Measurements from ENCODE around the gene INSR. TPM values are rescaled to one million over a fixed set of nuclear protein-coding genes. Genes with fewer than 3 reads are reported as not detected.
"Not testable (repeated sequence)": the region's sequence is repeated elsewhere in the genome, so short reads cannot be mapped to it uniquely, and the experiment has no call there.

INSR gene
- total and polyA plus RNA-seq, 7 donors: 3.0 to 83.1 (median 67.1) TPM

DNA sequence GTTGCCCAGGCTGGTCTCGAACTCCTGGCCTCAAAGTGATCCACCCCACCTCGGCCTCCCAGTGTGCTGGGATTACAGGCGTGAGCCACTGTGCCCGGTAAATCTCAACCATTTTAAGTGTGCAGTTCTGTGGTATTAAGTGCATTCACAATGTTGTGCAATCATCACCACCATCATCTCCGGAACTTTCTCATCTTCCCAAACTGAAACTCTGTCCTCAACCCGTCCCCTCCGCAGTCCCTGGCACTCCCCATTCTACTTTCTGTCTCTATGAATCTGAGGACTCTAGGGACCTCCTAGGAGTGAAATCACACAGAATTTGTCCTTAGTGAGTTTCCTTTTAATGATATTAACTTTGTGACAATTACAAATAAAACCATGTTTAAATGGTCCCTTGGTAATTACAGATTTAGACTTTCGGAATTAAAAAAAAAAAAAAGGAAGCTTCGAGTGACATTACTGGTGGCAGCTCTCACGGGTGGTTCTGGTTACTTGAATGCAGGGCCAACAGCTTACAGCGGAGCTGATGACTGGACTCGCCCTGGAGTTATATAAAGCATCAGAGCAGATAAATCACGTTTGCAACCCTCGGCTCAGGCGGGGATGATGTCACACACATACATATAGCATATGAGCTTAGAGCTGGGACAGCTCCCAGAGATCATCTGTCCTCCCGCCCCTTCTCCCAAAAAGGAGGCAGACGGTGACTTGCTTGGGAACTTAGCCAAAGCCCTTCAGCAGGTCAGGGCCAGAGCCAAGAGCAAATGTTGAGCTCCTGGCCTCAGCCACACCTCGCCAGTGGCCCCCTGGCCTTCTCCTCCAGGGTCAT, 134.9 kb downstream of the INSR start:
- intact Hi-C loops (cut with DNase I): loop anchor here (2.0 to 5.0 kb wide), 3 partner anchors 37 to 198 kb away; partner anchors contain the start of gene INSR
- WGBS, 2 donors: 78 to 80% methylated on average over 18 of the region's 18 CpGs
- peak overlapping the region; percentile 76 to 89 (median 82) for H3K27ac ChIP-seq
- H3K9me3 ChIP-seq: no peaks in the 10 kb centered on the region
- H3K36me3 ChIP-seq: peaks cover 6 to 38% (median 19%) of the 10 kb centered on the region in 4 donors
- no peak overlapping the region for H3K4me3 ChIP-seq
- TF ChIP-seq EP300 (IDR thresholded peaks at IDR 0.05) (peak in 3 of 4 donors; percentile 3 to 94 (median 56)), POLR2AphosphoS5 (IDR thresholded peaks at IDR 0.05) (peak; percentile 57 to 81 (median 70)), POLR2A (IDR thresholded peaks at IDR 0.05) (no peak)
- peak; percentile 96 for DNase-seq
- no peaks in the 10 kb centered on the region for H3K27me3 ChIP-seq
- peaks cover 0 to 28% (median 16%) of the 10 kb centered on the region in 4 donors for H3K4me1 ChIP-seq

DNA sequence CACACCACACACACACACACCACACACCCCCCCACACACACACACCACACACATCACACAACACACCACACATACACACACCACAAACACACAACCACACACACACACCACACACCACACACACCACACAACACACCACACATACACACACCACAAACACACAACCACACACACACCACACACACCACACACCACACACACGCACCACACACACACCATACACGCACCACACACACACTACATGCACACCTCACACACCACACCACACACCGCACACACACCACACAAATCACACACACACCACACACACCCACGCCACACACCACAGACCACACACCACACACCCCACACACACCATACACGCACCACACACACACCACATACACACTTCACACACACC, 141.2 kb downstream of the INSR start:
- peak; percentile 22 for DNase-seq
- TF ChIP-seq EP300 (IDR thresholded peaks at IDR 0.05): no peak
- TF ChIP-seq POLR2A (IDR thresholded peaks at IDR 0.05): no peak
- TF ChIP-seq, protein P1, sequence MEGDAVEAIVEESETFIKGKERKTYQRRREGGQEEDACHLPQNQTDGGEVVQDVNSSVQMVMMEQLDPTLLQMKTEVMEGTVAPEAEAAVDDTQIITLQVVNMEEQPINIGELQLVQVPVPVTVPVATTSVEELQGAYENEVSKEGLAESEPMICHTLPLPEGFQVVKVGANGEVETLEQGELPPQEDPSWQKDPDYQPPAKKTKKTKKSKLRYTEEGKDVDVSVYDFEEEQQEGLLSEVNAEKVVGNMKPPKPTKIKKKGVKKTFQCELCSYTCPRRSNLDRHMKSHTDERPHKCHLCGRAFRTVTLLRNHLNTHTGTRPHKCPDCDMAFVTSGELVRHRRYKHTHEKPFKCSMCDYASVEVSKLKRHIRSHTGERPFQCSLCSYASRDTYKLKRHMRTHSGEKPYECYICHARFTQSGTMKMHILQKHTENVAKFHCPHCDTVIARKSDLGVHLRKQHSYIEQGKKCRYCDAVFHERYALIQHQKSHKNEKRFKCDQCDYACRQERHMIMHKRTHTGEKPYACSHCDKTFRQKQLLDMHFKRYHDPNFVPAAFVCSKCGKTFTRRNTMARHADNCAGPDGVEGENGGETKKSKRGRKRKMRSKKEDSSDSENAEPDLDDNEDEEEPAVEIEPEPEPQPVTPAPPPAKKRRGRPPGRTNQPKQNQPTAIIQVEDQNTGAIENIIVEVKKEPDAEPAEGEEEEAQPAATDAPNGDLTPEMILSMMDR (IDR thresholded peaks at IDR 0.05): no peak
- TF ChIP-seq POLR2AphosphoS5 (IDR thresholded peaks at IDR 0.05): no peak
- H3K4me3 ChIP-seq: no peak overlapping the region
- no peaks in the 10 kb centered on the region for H3K9me3 ChIP-seq
- intact Hi-C loops (cut with DNase I): no loop called here
- no peaks in the 10 kb centered on the region for H3K27me3 ChIP-seq
- H3K4me1 ChIP-seq: peaks cover 0 to 9% (median 4%) of the 10 kb centered on the region in 4 donors
- H3K27ac ChIP-seq: no peak overlapping the region
- peaks cover 5 to 41% (median 9%) of the 10 kb centered on the region in 4 donors for H3K36me3 ChIP-seq
- 80 to 82% methylated on average over 5 of the region's 5 CpGs for WGBS, 2 donors

DNA sequence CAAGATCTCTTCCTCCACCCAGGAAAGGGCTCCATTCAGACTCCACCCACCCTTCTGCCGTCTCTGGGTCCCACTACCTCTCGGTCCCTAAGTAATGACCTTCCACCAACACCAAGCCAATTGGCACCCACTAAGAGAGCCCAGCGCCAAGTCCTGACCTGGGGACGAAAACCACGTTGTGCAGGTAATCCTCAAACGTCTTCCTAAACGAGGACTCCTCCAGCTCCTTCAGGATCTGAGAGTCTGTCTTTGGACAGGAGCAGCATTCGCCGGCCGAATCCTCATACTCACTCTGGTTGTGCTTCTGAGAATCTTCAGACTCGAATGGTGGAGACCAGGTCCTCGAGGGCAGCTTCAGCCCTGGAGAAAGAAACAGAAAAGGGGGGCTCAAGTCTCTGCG, 141.6 kb downstream of the INSR start:
- H3K4me3 ChIP-seq: no peak overlapping the region
- WGBS, 2 donors: 71 to 84% methylated on average over 13 of the region's 13 CpGs
- DNase-seq: peak; percentile 48
- peaks cover 0 to 8% (median 2%) of the 10 kb centered on the region in 4 donors for H3K4me1 ChIP-seq
- no peaks in the 10 kb centered on the region for H3K27me3 ChIP-seq
- no peaks in the 10 kb centered on the region for H3K9me3 ChIP-seq
- no peak for TF ChIP-seq POLR2A (IDR thresholded peaks at IDR 0.05)
- TF ChIP-seq POLR2AphosphoS5 (IDR thresholded peaks at IDR 0.05): no peak
- no peak for TF ChIP-seq EP300 (IDR thresholded peaks at IDR 0.05)
- TF ChIP-seq, protein P1 (IDR thresholded peaks at IDR 0.05): no peak
- H3K36me3 ChIP-seq: peaks cover 5 to 43% (median 9%) of the 10 kb centered on the region in 4 donors
- no peak overlapping the region for H3K27ac ChIP-seq
- intact Hi-C loops (cut with DNase I): no loop called here

DNA sequence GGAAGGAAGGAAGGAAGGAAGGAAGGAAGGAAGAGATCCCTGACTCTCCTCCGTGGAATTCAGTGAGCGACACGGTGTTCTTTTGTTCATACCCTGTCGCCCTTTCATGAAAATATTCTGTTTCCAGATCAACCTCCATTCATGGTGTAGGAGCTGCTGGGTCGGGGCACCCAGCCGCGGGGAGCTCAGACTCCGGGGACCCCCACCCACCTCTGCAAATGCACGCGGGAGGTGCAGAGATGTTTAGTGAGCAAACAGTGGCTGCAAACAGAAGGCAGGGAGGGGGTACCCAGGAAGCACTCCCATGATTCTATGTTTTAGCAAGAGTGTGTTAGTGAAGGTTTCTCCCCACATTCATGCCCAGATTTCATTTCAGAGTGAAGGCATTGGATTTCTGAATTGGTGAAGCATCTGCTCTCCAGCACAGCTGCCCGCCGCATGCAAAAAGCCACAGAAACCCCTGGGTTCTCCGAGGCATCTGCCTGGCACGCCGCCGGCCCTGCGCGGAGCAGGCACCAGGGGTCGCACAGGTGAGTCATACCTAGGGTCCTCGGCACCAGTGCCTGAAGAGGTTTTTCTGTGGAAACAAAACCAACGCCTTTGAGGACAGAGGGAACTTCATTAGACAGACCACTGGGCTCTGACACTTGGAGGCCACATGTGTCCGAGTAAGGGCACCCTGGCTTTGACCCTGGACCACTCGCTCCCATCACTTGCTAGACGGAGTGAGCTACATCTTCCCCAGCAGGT, 144.1 kb downstream of the INSR start:
- H3K27me3 ChIP-seq: no peaks in the 10 kb centered on the region
- H3K9me3 ChIP-seq: no peaks in the 10 kb centered on the region
- no peaks in the 10 kb centered on the region for H3K4me1 ChIP-seq
- 84 to 87% methylated on average over 24 of the region's 24 CpGs for WGBS, 2 donors
- no peak for TF ChIP-seq POLR2A (IDR thresholded peaks at IDR 0.05)
- no peak overlapping the region for H3K27ac ChIP-seq
- H3K4me3 ChIP-seq: no peak overlapping the region
- peaks cover 5 to 40% (median 9%) of the 10 kb centered on the region in 4 donors for H3K36me3 ChIP-seq
- intact Hi-C loops (cut with DNase I): loop anchor here (1.0 to 5.0 kb wide), 3 partner anchors 48 to 191 kb away; partner anchors contain the start of gene INSR
- DNase-seq: peak; percentile 62

DNA sequence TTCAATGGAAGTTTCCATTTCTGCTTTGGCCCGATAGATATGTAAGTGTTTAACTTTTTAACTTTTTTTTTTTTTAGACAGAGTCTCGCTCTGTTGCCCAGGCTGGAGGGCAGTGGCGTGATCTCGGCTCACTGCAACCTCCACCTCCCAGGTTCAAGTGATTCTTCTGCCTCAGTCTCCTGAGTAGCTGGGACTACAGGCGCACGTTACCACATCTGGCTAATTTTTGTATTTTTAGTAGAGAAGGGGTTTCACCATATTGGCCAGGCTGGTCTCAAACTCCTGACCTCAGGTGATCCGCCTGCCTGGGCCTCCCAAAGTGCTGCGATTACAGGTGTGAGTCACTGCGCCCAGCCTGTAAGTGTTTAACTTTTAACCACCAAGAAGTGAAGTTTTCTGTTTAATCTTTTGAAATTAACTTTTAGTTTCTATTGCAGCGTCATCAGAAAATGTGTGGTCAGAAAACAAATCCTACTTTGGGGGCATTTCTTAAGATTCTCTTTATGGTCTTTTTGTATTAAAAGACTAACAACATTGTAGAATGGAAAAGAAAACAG, 147.0 kb downstream of the INSR start:
- H3K27ac ChIP-seq, H3K4me1 ChIP-seq, H3K4me3 ChIP-seq, H3K27me3 ChIP-seq, H3K9me3 ChIP-seq: not testable (repeated sequence)
- peak; percentile 19 for DNase-seq
- H3K36me3 ChIP-seq: peaks cover 14 to 36% (median 18%) of the 10 kb centered on the region in 4 donors
- intact Hi-C loops (cut with DNase I): loop anchor here (5.0 kb wide), 1 partner anchor 45 kb away; no protein-coding TSS in a partner anchor
- WGBS, 2 donors: 92 to 94% methylated on average over 10 of the region's 10 CpGs

DNA sequence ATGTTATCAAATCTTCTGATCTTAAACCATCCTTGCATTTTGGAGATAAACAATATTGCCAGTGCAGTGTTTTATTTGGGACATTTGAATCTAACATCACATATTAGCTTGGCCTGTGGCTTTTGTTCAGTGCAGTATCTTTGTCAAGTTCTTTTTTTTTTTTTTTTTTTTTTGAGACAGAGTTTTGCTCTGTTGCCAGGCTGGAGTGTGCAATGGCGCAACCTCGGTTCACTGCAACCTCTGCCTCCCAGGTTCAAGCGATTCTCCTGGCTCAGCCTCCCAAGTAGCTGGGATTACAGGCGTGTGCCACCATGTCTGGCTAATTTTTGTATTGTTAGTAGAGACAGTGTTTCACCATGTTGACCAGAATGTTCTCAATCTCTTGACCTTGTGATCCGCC, 148.1 kb downstream of the INSR start:
- H3K27ac ChIP-seq, H3K27me3 ChIP-seq, H3K4me3 ChIP-seq, H3K9me3 ChIP-seq, H3K4me1 ChIP-seq: not testable (repeated sequence)
- H3K36me3 ChIP-seq: peaks cover 22 to 37% (median 27%) of the 10 kb centered on the region in 4 donors
- intact Hi-C loops (cut with DNase I): loop anchor here (5.0 kb wide), 1 partner anchor 44 kb away; no protein-coding TSS in a partner anchor
- WGBS, 2 donors: 95 to 97% methylated on average over 5 of the region's 5 CpGs
- DNase-seq: peak; percentile 24
